PC-9 (cell line): ENCODE data around the gene MCM7. TPM values are rescaled to one million over a fixed set of nuclear protein-coding genes. Genes with fewer than 3 reads are reported as not detected.

Experiments used
- BruUV-seq: library from RNA; stranded (reverse); fragments of 400-500 nt; replicated peaks from 2 replicates; lab custom pipeline; 2021; lab: Mats Ljungman, UMichigan
- CTCF ChIA-PET: fragments of 300-600 bp; sonication (Branson Sonifier 250); formaldehyde crosslinking; loops from one replicate; lab custom pipeline; 2022; ENCODE audit warnings: antibody characterized with exemption; lab: Charles Lee
- POLR2A ChIA-PET: fragments of 300-600 bp; sonication (Branson Sonifier 250); formaldehyde crosslinking; loops from one replicate; lab custom pipeline; 2022; ENCODE audit warnings: antibody characterized with exemption; ENCODE audit not compliant: unreplicated experiment; lab: Charles Lee
- DNase-seq, 2 experiments: peaks; one replicate each; pipeline versions ENCODE4 v3.0.0 to v3.0.0-alpha.2; 2015 to 2022; ENCODE audit warnings: mixed read lengths in 1 of 2
- H2AFZ ChIP-seq: fragments of 200-600 bp; sonication (generic); 2 replicates; pipeline ENCODE4 v1.8.1; 2017; ENCODE audit warnings: antibody characterized with exemption
- H3F3A ChIP-seq: fragments of 200-600 bp; sonication (generic); 2 replicates; pipeline ENCODE4 v1.8.1; 2017; ENCODE audit warnings: antibody characterized with exemption, mild to moderate bottlenecking, low read depth; ENCODE audit not compliant: insufficient read depth
- H3K27ac ChIP-seq: fragments of 200-600 bp; sonication (generic); 2 replicates; pipeline ENCODE4 v1.6.1; 2016; ENCODE audit warnings: mixed run types
- H3K27me3 ChIP-seq: fragments of 200-600 bp; sonication (generic); 2 replicates; pipeline ENCODE4 v1.6.1; 2016; ENCODE audit warnings: low read depth, mixed run types; ENCODE audit not compliant: insufficient read depth
- H3K36me3 ChIP-seq: fragments of 200-600 bp; sonication (generic); 2 replicates; pipeline ENCODE4 v1.6.1; 2016; ENCODE audit warnings: low read depth, mixed run types
- H3K4me1 ChIP-seq: fragments of 200-600 bp; sonication (generic); replicated peaks from 2 replicates; pipeline ENCODE4 v1.6.1; 2016; ENCODE audit warnings: mixed run types; ENCODE audit not compliant: insufficient read depth
- H3K4me2 ChIP-seq: fragments of 200-600 bp; sonication (generic); 2 replicates; pipeline ENCODE4 v1.6.1; 2017; ENCODE audit warnings: mixed run types
- H3K4me3 ChIP-seq: fragments of 200-600 bp; sonication (generic); 2 replicates; pipeline ENCODE4 v1.6.1; 2016; ENCODE audit warnings: mixed run types
- H3K79me2 ChIP-seq: fragments of 200-600 bp; sonication (generic); 2 replicates; pipeline ENCODE4 v1.6.1; 2017; ENCODE audit warnings: low read depth, mixed run types
- H3K9me2 ChIP-seq: fragments of 200-600 bp; sonication (generic); 2 replicates; pipeline ENCODE4 v1.8.1; 2017; ENCODE audit warnings: mild to moderate bottlenecking; ENCODE audit not compliant: insufficient read depth
- H3K9me3 ChIP-seq: fragments of 200-600 bp; sonication (generic); 2 replicates; pipeline ENCODE4 v1.8.1; 2016; ENCODE audit warnings: low read depth; ENCODE audit not compliant: insufficient read depth
- H4K20me1 ChIP-seq: fragments of 200-600 bp; sonication (generic); 2 replicates; pipeline ENCODE4 v1.8.1; 2017; ENCODE audit not compliant: insufficient read depth
- CTCF ChIP-seq: fragments of 200-600 bp; sonication (generic); conservative IDR thresholded peaks from 2 replicates; pipeline ENCODE4 v1.6.1; 2017; ENCODE audit warnings: mixed run types, antibody characterized with exemption, mild to moderate bottlenecking, moderate library complexity
- EZH2 ChIP-seq: fragments of 200-600 bp; sonication (generic); IDR thresholded peaks from 2 replicates; pipeline ENCODE4 v1.8.0; 2017; ENCODE audit warnings: antibody characterized with exemption, low read depth
- intact Hi-C: fragments of 100-400 bp; cut with micrococcal nuclease; formaldehyde crosslinking; loops from one replicate; pipeline ENCODE4 v1.10.0; 2022; ENCODE audit not compliant: unreplicated experiment
- total RNA-seq: library from RNA; stranded (reverse); gene quantifications from 2 replicates; pipeline ENCODE4 v1.2.3, GENCODE V29; 2021

The MCM7 gene
- total RNA-seq, 1 experiment from 2014 or later: 238 TPM

GRCh38 chr7:100059251-100059739 is 41.9 kb downstream of the MCM7 start:
- intact Hi-C loops: no loop called here
- Histone ChIP-seq H3K4me3 (no peak overlapping the region), H4K20me1 (no peaks in the 10 kb centered on the region), H3K4me1 (no peaks in the 10 kb centered on the region), H3K27me3 (no peaks in the 10 kb centered on the region), H3K9me3 (no peaks in the 10 kb centered on the region), H3K79me2 (no peaks in the 10 kb centered on the region), H3F3A (no peaks in the 10 kb centered on the region), H2AFZ (no peak overlapping the region), H3K36me3 (0 out of 2 replicates have a peak, but pooled peaks cover 8% of the 10 kb centered on the region), H3K27ac (no peak overlapping the region), H3K4me2 (no peak overlapping the region), H3K9me2 (no peaks in the 10 kb centered on the region)
- no TSS peak for BruUV-seq
- CTCF ChIA-PET: interaction anchor here (0.7 kb wide), 2 partner anchors 457 to 1670 kb away, joined by 3 read pairs; no protein-coding TSS in a partner anchor
- TF ChIP-seq CTCF: no peak
- TF ChIP-seq EZH2: no peak
- DNase-seq: no peak
- POLR2A ChIA-PET: interaction anchor here (0.6 kb wide), 1 partner anchor 11 kb away, joined by 3 read pairs; no protein-coding TSS in a partner anchor

GRCh38 chr7:100057006-100057405 is 44.2 kb downstream of the MCM7 start:
- BruUV-seq: no TSS peak

GRCh38 chr7:100053215-100053614 is 48.0 kb downstream of the MCM7 start:
- TF ChIP-seq EZH2 (no peak), CTCF (peak; percentile 53)
- Histone ChIP-seq H3F3A (peaks cover 28% of the 10 kb centered on the region; the same call in 1 of the 2 replicates), H3K27ac (no peak overlapping the region), H3K36me3 (0 out of 2 replicates have a peak, but pooled peaks cover 7% of the 10 kb centered on the region), H3K79me2 (peaks cover 9% of the 10 kb centered on the region; the same call in 1 of the 2 replicates), H4K20me1 (no peaks in the 10 kb centered on the region), H3K27me3 (no peaks in the 10 kb centered on the region), H3K9me2 (no peaks in the 10 kb centered on the region), H3K4me2 (no peak overlapping the region), H3K4me1 (peaks cover 9% of the 10 kb centered on the region; the same call in 1 of the 2 replicates), H3K4me3 (no peak overlapping the region), H3K9me3 (no peaks in the 10 kb centered on the region), H2AFZ (no peak overlapping the region)
- ChIA-PET CTCF (interaction anchor here (0.6 to 1.3 kb wide), 6 partner anchors 15 to 1060 kb away, joined by 3 to 15 read pairs (median 9); no protein-coding TSS in a partner anchor), POLR2A (interaction anchor here (0.5 kb wide), 3 partner anchors 38 to 531 kb away, joined by 3 to 53 read pairs (median 12); partner anchors contain the start of gene ZKSCAN1)
- peak; percentile 34 to 63 for DNase-seq
- intact Hi-C loops: loop anchor here (1.0 to 2.0 kb wide), 2 partner anchors 59 to 140 kb away; no protein-coding TSS in a partner anchor
- BruUV-seq: no TSS peak

More at GRCh38 chr7:100057006-100057405, 44.2 kb downstream of the MCM7 start:
- intact Hi-C loops: no loop called here
- Histone ChIP-seq H3K27ac (no peak overlapping the region), H3K27me3 (no peaks in the 10 kb centered on the region), H3K9me2 (no peaks in the 10 kb centered on the region), H3K79me2 (no peaks in the 10 kb centered on the region), H2AFZ (no peak overlapping the region), H3K4me3 (no peak overlapping the region), H3K4me2 (no peak overlapping the region), H3K4me1 (no peaks in the 10 kb centered on the region), H3K9me3 (no peaks in the 10 kb centered on the region), H4K20me1 (no peaks in the 10 kb centered on the region), H3F3A (no peaks in the 10 kb centered on the region; the same call in 1 of the 2 replicates), H3K36me3 (0 out of 2 replicates have a peak, but pooled peaks cover 8% of the 10 kb centered on the region)
- ChIA-PET POLR2A (no interaction called here), CTCF (no interaction called here)
- TF ChIP-seq CTCF: no peak
- no peak for TF ChIP-seq EZH2
- no peak for DNase-seq
